ENCODE results near the gene CD44. TPM values are rescaled to one million over a fixed set of nuclear protein-coding genes. Genes with fewer than 3 reads are reported as not detected.

The CD44 gene
- total and polyA plus RNA-seq, 4 donors: 4.1 to 26.9 (median 14.6) TPM

DNA sequence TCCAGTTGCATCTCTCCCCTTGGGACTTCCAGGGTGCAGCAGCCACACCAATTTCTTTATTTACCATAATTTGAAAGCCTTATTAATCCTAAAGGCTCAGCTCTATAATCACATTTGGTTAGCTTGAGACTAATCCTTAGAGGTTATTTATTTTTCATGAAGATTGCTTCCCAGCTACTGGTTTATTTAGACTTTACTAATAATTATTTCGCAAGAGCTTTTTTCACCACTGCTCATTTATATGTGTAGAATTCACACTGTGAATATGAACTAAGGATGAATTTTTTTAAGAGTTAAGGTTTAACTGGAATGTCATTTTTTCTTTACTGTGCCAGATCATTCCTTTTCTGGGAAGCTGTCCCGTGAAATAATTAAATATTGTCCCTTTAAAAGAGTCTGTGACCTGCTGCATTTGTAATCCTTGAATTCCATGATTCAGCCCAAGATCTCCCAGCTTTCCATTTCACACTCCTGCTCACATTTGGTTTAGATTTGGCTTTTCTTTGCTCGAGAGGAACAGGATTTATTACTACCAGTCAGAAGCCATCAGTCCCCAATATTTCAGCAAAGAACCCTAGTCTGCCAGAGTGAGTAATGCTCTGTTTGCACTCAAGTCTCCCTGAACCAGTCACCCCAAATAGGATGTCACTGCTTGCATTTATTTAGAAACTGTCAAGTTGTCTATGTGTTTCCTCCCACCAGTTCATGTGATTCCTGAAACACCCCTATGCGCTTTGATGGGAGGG is 4.4 kb upstream of the CD44 start:
- WGBS: 82% methylated on average over 4 of the region's 4 CpGs
- H3K9ac ChIP-seq (ENCODE audit: low read depth in 1 of 2, low read length in 2 of 2): no peak overlapping the region
- TF ChIP-seq YY1 (IDR thresholded peaks at IDR 0.05): no peak
- TF ChIP-seq, protein P1, sequence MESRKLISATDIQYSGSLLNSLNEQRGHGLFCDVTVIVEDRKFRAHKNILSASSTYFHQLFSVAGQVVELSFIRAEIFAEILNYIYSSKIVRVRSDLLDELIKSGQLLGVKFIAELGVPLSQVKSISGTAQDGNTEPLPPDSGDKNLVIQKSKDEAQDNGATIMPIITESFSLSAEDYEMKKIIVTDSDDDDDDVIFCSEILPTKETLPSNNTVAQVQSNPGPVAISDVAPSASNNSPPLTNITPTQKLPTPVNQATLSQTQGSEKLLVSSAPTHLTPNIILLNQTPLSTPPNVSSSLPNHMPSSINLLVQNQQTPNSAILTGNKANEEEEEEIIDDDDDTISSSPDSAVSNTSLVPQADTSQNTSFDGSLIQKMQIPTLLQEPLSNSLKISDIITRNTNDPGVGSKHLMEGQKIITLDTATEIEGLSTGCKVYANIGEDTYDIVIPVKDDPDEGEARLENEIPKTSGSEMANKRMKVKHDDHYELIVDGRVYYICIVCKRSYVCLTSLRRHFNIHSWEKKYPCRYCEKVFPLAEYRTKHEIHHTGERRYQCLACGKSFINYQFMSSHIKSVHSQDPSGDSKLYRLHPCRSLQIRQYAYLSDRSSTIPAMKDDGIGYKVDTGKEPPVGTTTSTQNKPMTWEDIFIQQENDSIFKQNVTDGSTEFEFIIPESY (IDR thresholded peaks at IDR 0.05): no peak
- TF ChIP-seq HNF4G (IDR thresholded peaks at IDR 0.05): no peak
- no peak for TF ChIP-seq RAD21 (IDR thresholded peaks at IDR 0.05)
- no peak for TF ChIP-seq JUND (IDR thresholded peaks at IDR 0.05)
- TF ChIP-seq, protein P2, sequence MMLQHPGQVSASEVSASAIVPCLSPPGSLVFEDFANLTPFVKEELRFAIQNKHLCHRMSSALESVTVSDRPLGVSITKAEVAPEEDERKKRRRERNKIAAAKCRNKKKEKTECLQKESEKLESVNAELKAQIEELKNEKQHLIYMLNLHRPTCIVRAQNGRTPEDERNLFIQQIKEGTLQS (IDR thresholded peaks at IDR 0.05): no peak
- TF ChIP-seq FOXA2 (IDR thresholded peaks at IDR 0.05): no peak
- TF ChIP-seq, protein P3, sequence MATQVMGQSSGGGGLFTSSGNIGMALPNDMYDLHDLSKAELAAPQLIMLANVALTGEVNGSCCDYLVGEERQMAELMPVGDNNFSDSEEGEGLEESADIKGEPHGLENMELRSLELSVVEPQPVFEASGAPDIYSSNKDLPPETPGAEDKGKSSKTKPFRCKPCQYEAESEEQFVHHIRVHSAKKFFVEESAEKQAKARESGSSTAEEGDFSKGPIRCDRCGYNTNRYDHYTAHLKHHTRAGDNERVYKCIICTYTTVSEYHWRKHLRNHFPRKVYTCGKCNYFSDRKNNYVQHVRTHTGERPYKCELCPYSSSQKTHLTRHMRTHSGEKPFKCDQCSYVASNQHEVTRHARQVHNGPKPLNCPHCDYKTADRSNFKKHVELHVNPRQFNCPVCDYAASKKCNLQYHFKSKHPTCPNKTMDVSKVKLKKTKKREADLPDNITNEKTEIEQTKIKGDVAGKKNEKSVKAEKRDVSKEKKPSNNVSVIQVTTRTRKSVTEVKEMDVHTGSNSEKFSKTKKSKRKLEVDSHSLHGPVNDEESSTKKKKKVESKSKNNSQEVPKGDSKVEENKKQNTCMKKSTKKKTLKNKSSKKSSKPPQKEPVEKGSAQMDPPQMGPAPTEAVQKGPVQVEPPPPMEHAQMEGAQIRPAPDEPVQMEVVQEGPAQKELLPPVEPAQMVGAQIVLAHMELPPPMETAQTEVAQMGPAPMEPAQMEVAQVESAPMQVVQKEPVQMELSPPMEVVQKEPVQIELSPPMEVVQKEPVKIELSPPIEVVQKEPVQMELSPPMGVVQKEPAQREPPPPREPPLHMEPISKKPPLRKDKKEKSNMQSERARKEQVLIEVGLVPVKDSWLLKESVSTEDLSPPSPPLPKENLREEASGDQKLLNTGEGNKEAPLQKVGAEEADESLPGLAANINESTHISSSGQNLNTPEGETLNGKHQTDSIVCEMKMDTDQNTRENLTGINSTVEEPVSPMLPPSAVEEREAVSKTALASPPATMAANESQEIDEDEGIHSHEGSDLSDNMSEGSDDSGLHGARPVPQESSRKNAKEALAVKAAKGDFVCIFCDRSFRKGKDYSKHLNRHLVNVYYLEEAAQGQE (IDR thresholded peaks at IDR 0.05): no peak
- TF ChIP-seq RXRA (IDR thresholded peaks at IDR 0.05): no peak
- TF ChIP-seq FOXA1 (IDR thresholded peaks at IDR 0.05): no peak
- TF ChIP-seq, protein P4, sequence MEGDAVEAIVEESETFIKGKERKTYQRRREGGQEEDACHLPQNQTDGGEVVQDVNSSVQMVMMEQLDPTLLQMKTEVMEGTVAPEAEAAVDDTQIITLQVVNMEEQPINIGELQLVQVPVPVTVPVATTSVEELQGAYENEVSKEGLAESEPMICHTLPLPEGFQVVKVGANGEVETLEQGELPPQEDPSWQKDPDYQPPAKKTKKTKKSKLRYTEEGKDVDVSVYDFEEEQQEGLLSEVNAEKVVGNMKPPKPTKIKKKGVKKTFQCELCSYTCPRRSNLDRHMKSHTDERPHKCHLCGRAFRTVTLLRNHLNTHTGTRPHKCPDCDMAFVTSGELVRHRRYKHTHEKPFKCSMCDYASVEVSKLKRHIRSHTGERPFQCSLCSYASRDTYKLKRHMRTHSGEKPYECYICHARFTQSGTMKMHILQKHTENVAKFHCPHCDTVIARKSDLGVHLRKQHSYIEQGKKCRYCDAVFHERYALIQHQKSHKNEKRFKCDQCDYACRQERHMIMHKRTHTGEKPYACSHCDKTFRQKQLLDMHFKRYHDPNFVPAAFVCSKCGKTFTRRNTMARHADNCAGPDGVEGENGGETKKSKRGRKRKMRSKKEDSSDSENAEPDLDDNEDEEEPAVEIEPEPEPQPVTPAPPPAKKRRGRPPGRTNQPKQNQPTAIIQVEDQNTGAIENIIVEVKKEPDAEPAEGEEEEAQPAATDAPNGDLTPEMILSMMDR (IDR thresholded peaks at IDR 0.05; ENCODE audit: low read depth, low read length, missing input control): no peak
- no peak for TF ChIP-seq MAX (IDR thresholded peaks at IDR 0.05)
- no peak for TF ChIP-seq TAF1 (conservative IDR thresholded peaks at IDR 0.05)
- TF ChIP-seq HNF4A (conservative IDR thresholded peaks at IDR 0.05): no peak
- TF ChIP-seq NR2F2 (IDR thresholded peaks at IDR 0.05): no peak
- TF ChIP-seq EGR1 (IDR thresholded peaks at IDR 0.05; ENCODE audit: low read depth in 2 of 2): no peak
- TF ChIP-seq SP1 (IDR thresholded peaks at IDR 0.05): no peak
- no peak for TF ChIP-seq GABPA (IDR thresholded peaks at IDR 0.05 in 1 of 2, conservative IDR thresholded peaks at IDR 0.05 in 1 of 2)
- no peaks in the 10 kb centered on the region for H3K36me3 ChIP-seq (ENCODE audit: control insufficient read depth in 4 of 4, insufficient read depth in 3 of 4, low read depth in 1 of 4, low read length in 3 of 4)
- H3K4me1 ChIP-seq (ENCODE audit: control insufficient read depth in 4 of 4, insufficient read depth in 4 of 4, low read length in 3 of 4): peaks cover 0 to 12% (median 6%) of the 10 kb centered on the region in 4 donors
- no peak overlapping the region for H3K4me3 ChIP-seq (ENCODE audit: low read depth in 1 of 3, low read length in 3 of 3)
- no peaks in the 10 kb centered on the region for H3K9me3 ChIP-seq (ENCODE audit: control insufficient read depth in 4 of 4, low read length in 3 of 4)
- no peak for DNase-seq (ENCODE audit: low spot score)
- no peak overlapping the region for H3K27ac ChIP-seq (ENCODE audit: low read depth in 1 of 2, low read length in 2 of 2)
- peaks cover 0 to 4% (median 0%) of the 10 kb centered on the region in 4 donors for H3K27me3 ChIP-seq (ENCODE audit: control insufficient read depth in 4 of 4, insufficient read depth in 4 of 4, low read length in 3 of 4)
